Right lobe of liver (tissue), 6 donors: ENCODE measurements around the gene BLM. TPM values are rescaled to one million over a fixed set of nuclear protein-coding genes. Genes with fewer than 3 reads are reported as not detected.
A peak's percentile ranks its signal among the peaks of the same experiment; 100 is the strongest.

Experiments
- ATAC-seq, 4 donors: fragments of 200-7000 bp; cut with Tn5 transposase; one replicate each; pipeline ENCODE4 v1.9.1; 2020; ENCODE audit warnings: mild to moderate bottlenecking in 4 of 4, moderate library complexity in 4 of 4
- DNase-seq, 3 donors: peaks; one replicate each; pipeline ENCODE4 v3.0.0-alpha.2; 2020
- H3K27ac ChIP-seq, 3 donors: fragments of 200-600 bp; one replicate each; pipeline ENCODE4 v1.8.0; 2022
- H3K27me3 ChIP-seq, 2 donors: fragments of 200-600 bp; one replicate each; pipeline ENCODE4 v1.8.0; 2022
- H3K36me3 ChIP-seq, 4 donors: fragments of 200-600 bp; sonication (generic) in 1 of 4; one replicate each; pipeline versions ENCODE4 v1.5.1 to v1.8.0; 2017 to 2022; ENCODE audit warnings: control low read depth in 1 of 4
- H3K4me1 ChIP-seq, 4 donors: fragments of 200-600 bp; sonication (generic) in 1 of 4; one replicate each; pipeline versions ENCODE4 v1.5.1 to v1.8.0; 2017 to 2022; ENCODE audit warnings: control low read depth in 1 of 4
- H3K4me3 ChIP-seq, 3 donors: fragments of 200-600 bp; one replicate each; pipeline ENCODE4 v1.8.0; 2022
- H3K9me3 ChIP-seq, 4 donors: fragments of 200-600 bp; sonication (generic) in 1 of 4; one replicate each; pipeline versions ENCODE4 v1.5.1 to v1.8.0; 2017 to 2022; ENCODE audit warnings: control low read depth in 1 of 4
- CTCF ChIP-seq, 4 donors: fragments of 200-600 bp in 3 of 4; fragments of 450-650 bp in 1 of 4; IDR thresholded peaks; one replicate each; pipeline versions ENCODE4 v1.5.1 to v1.8.0; 2016 to 2022; ENCODE audit warnings: antibody characterized with exemption in 4 of 4, mild to moderate bottlenecking in 2 of 4
- POLR2A ChIP-seq: fragments of 450-650 bp; IDR thresholded peaks from one replicate; pipeline ENCODE4 v1.6.1; 2017; ENCODE audit warnings: antibody characterized with exemption, mild to moderate bottlenecking
- WGBS: methylation state at CpG from one replicate; pipeline ENCODE4 v1.1.6; 2018; ENCODE audit warnings: low coverage, low lambda C conversion rate; ENCODE audit not compliant: insufficient coverage; ENCODE audit errors: missing lambda C conversion rate; 5-methylcytosine and 5-hydroxymethylcytosine counted together
- intact Hi-C, 2 donors: fragments of 100-400 bp; cut with DNase I; formaldehyde crosslinking; loops; one replicate each; pipeline versions ENCODE4 v1.11.2 to v1.14.1; 2022
- total RNA-seq, 6 experiments: library from RNA; depleted of rRNA in 2 of 6; stranded (reverse); fragments of >200 nt in 2 of 6; fragmentation: NEBNext Ultra II Directional in 3 of 6; extraction: Animal tissue kit (Norgen Biotek cat#: 25700) in 3 of 6; gene quantifications; one replicate each; pipeline versions ENCODE4 v1.1.0 to v1.2.4, GENCODE V29; 2016 to 2023
- donor health status: DM: no; HTN: yes; CAD: no.
- donor health status: DM: no; HTN: no; CAD: no.
- donor health status: DM: no; HTN: no; CAD: no.
- donor health status: DM: no; HTN: yes; CAD: no.
- donor health status: DM: no; HTN: yes; CAD: no.

Gene BLM
- total RNA-seq, 6 experiments from 2014 or later: 0.20 to 2.3 (median 0.45) TPM

- WGBS: 81% methylated on average over 4 of the region's 8 CpGs
- H3K27ac ChIP-seq: peak overlapping the region; percentile 25 to 69 (median 25)
These were observed 140.2 kb downstream of the BLM start for GRCh38 chr15:90857337-90857736.

GRCh38 chr15:90857883-90858443 lies 140.8 kb downstream of the BLM start:
- no peaks in the 10 kb centered on the region for H3K27me3 ChIP-seq
- no peaks in the 10 kb centered on the region for H3K9me3 ChIP-seq
- WGBS: 55% methylated on average over 7 of the region's 8 CpGs
- H3K27ac ChIP-seq: peak overlapping the region; percentile 25 to 69 (median 48)
- peak in 2 of 4 donors; percentile 3 to 31 for ATAC-seq
- TF ChIP-seq POLR2A (no peak), CTCF (IDR thresholded peaks at IDR 0.05) (no peak)
- peaks cover 0 to 43% (median 18%) of the 10 kb centered on the region in 4 donors for H3K4me1 ChIP-seq
- no peak for DNase-seq
- H3K4me3 ChIP-seq: no peak overlapping the region
- intact Hi-C loops: no loop called here
- H3K36me3 ChIP-seq: no peaks in the 10 kb centered on the region

More at GRCh38 chr15:90857337-90857736, 140.2 kb downstream of the BLM start:
- Histone ChIP-seq H3K9me3 (no peaks in the 10 kb centered on the region), H3K27me3 (no peaks in the 10 kb centered on the region), H3K4me3 (no peak overlapping the region), H3K4me1 (peaks cover 0 to 37% (median 15%) of the 10 kb centered on the region in 4 donors), H3K36me3 (no peaks in the 10 kb centered on the region)
- ATAC-seq: peak in 1 of 4 donors; percentile 2
- no peak for TF ChIP-seq POLR2A
- TF ChIP-seq CTCF (IDR thresholded peaks at IDR 0.05): no peak
- intact Hi-C loops: no loop called here
- no peak for DNase-seq

- peaks cover 0 to 55% (median 25%) of the 10 kb centered on the region in 4 donors for H3K4me1 ChIP-seq
- ATAC-seq: peak; percentile 53 to 60 (median 58)
These were observed 142.3 kb downstream of the BLM start for GRCh38 chr15:90859234-90860131.

GRCh38 chr15:90860450-90860849 lies 143.3 kb downstream of the BLM start:
- no peaks in the 10 kb centered on the region for H3K36me3 ChIP-seq
- no peaks in the 10 kb centered on the region for H3K9me3 ChIP-seq
- H3K4me3 ChIP-seq: no peak overlapping the region
- 26% methylated on average over 7 of the region's 7 CpGs for WGBS
- no peaks in the 10 kb centered on the region for H3K27me3 ChIP-seq
- H3K4me1 ChIP-seq: peaks cover 0 to 63% (median 29%) of the 10 kb centered on the region in 4 donors
- DNase-seq (peak in 1 of 3 donors; percentile 86), ATAC-seq (peak; percentile 20 to 64 (median 48))
- TF ChIP-seq POLR2A (no peak), CTCF (IDR thresholded peaks at IDR 0.05) (no peak)
- peak overlapping the region; percentile 64 to 94 (median 91) for H3K27ac ChIP-seq
- intact Hi-C loops: no loop called here

More at GRCh38 chr15:90859234-90860131, 142.3 kb downstream of the BLM start:
- WGBS: 16% methylated on average over 10 of the region's 10 CpGs
- Histone ChIP-seq H3K9me3 (no peaks in the 10 kb centered on the region), H3K36me3 (no peaks in the 10 kb centered on the region), H3K4me3 (no peak overlapping the region), H3K27me3 (no peaks in the 10 kb centered on the region), H3K27ac (peak overlapping the region; percentile 78 to 94 (median 91))
- DNase-seq: peak in 2 of 3 donors; percentile 84 to 85
- TF ChIP-seq POLR2A: no peak
- TF ChIP-seq CTCF (IDR thresholded peaks at IDR 0.05): peak; percentile 51 to 73 (median 64)
- intact Hi-C loops: no loop called here
